Endodermal cell (in vitro differentiated cells): ENCODE measurements around the gene SPATA46. TPM values are rescaled to one million over a fixed set of nuclear protein-coding genes. Genes with fewer than 3 reads are reported as not detected.

ENCODE experiments used
- DNase-seq: peaks from one replicate; pipeline ENCODE4 v3.0.0-alpha.2; 2017
- H3K27ac ChIP-seq: 2 replicates; pipeline ENCODE4 v1.5.1; 2013; ENCODE audit warnings: mild to moderate bottlenecking, low read depth, low read length, moderate library complexity
- H3K27me3 ChIP-seq: 2 replicates; pipeline ENCODE4 v1.6.1; 2013; ENCODE audit warnings: mild to moderate bottlenecking, low read length, moderate library complexity; ENCODE audit not compliant: insufficient read depth, control insufficient read depth, poor library complexity, severe bottlenecking
- H3K36me3 ChIP-seq: 2 replicates; pipeline ENCODE4 v1.7.0; 2013; ENCODE audit warnings: mild to moderate bottlenecking, low read length, moderate library complexity; ENCODE audit not compliant: control insufficient read depth, insufficient read depth
- H3K4me1 ChIP-seq: one replicate; pipeline ENCODE4 v1.7.0; 2013; ENCODE audit warnings: low read length; ENCODE audit not compliant: control insufficient read depth, insufficient read depth
- H3K4me3 ChIP-seq: 2 replicates; pipeline ENCODE4 v1.5.1; 2013; ENCODE audit warnings: mild to moderate bottlenecking, low read length, moderate library complexity
- H3K9ac ChIP-seq: 2 replicates; pipeline ENCODE4 v1.6.1; 2013; ENCODE audit warnings: mild to moderate bottlenecking, low read length, moderate library complexity; ENCODE audit not compliant: poor library complexity, severe bottlenecking; ENCODE audit errors: extremely low read depth
- H3K9me3 ChIP-seq: 2 replicates; pipeline ENCODE4 v1.6.1; 2013; ENCODE audit warnings: mild to moderate bottlenecking, low read length, moderate library complexity; ENCODE audit not compliant: control insufficient read depth
- H3K27ac Mint-ChIP-seq: 2 replicates; pipeline ENCODE4 v1.8.0; 2020; ENCODE audit warnings: mixed read lengths
- H3K27me3 Mint-ChIP-seq: 2 replicates; pipeline ENCODE4 v1.8.0; 2021; ENCODE audit warnings: mild to moderate bottlenecking, mixed read lengths; ENCODE audit not compliant: insufficient read depth
- H3K36me3 Mint-ChIP-seq: 2 replicates; pipeline ENCODE4 v1.8.0; 2020; ENCODE audit warnings: low read depth, mixed read lengths
- H3K4me1 Mint-ChIP-seq: 2 replicates; pipeline ENCODE4 v1.8.0; 2020; ENCODE audit warnings: mixed read lengths
- H3K4me3 Mint-ChIP-seq: 2 replicates; pipeline ENCODE4 v1.8.0; 2020; ENCODE audit warnings: mild to moderate bottlenecking, moderate library complexity, mixed read lengths
- H3K9me3 Mint-ChIP-seq: 2 replicates; pipeline ENCODE4 v1.8.0; 2020; ENCODE audit warnings: mild to moderate bottlenecking, mixed read lengths
- CTCF ChIP-seq: fragments of 200-600 bp; sonication (generic); conservative IDR thresholded peaks from 2 replicates; pipeline ENCODE4 v1.5.0; 2021; ENCODE audit warnings: antibody characterized with exemption, mild to moderate bottlenecking
- WGBS, 2 experiments: methylation state at CpG; one replicate each; pipeline versions ENCODE4 v1.1.5 to v1.1.7; 2013; ENCODE audit warnings: missing lambda C conversion rate in 2 of 2, mixed read lengths in 1 of 2; ENCODE audit not compliant: insufficient coverage in 1 of 2, insufficient read length in 1 of 2; 5-methylcytosine and 5-hydroxymethylcytosine counted together
- total RNA-seq, 2 donors: library from RNA; stranded (reverse); fragmentation: NEBNext Ultra II Directional in 1 of 2; extraction: Animal tissue kit (Norgen Biotek cat#: 25700) in 1 of 2; gene quantifications; 2 replicates in 1 of 2; 3 replicates in 1 of 2; pipeline ENCODE4 v1.2.1, GENCODE V29; 2021

The SPATA46 gene
- total RNA-seq, 2 donors from 2014 or later, result not detected

GRCh38 chr1:162383516-162383915, 6.9 kb upstream of the SPATA46 start:
- Mint-ChIP-seq H3K4me1 (peaks cover 5% of the 10 kb centered on the region), H3K36me3 (peaks cover 3% of the 10 kb centered on the region), H3K9me3 (no peaks in the 10 kb centered on the region), H3K27ac (no peak overlapping the region), H3K4me3 (no peak overlapping the region), H3K27me3 (peaks cover 14% of the 10 kb centered on the region)
- Histone ChIP-seq H3K27ac (no peak overlapping the region), H3K9ac (no peak overlapping the region), H3K4me3 (no peak overlapping the region), H3K36me3 (no peaks in the 10 kb centered on the region), H3K27me3 (no peaks in the 10 kb centered on the region), H3K4me1 (peaks cover 9% of the 10 kb centered on the region), H3K9me3 (no peaks in the 10 kb centered on the region)
- no peak for TF ChIP-seq CTCF
- DNase-seq, result peak; percentile 23
- 87 to 90% methylated on average over 4 to 8 of the region's 8 CpGs for WGBS, 2 experiments

DNA sequence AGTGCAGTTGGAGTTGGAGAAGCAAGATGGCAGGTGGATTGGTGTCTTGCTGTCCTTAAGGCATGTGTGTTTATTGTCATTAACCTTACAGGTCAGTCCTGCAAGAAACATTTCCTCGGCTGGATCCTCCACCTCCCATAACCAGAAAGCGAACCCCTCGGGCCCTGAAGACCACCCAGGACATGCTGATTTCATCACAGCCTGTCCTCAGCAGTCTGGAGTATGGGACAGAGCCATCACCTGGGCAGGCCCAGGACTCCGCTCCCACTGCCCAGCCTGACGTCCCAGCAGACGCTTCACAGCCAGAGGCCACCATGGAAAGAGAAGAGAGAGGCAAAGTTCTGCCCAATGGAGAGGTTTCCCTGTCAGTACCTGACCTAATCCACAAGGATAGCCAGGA, 6.4 kb upstream of the SPATA46 start:
- WGBS, 2 experiments, result 86 to 94% methylated on average over 5 to 6 of the region's 6 CpGs
- Mint-ChIP-seq H3K27ac (no peak overlapping the region), H3K9me3 (no peaks in the 10 kb centered on the region), H3K4me3 (no peak overlapping the region), H3K4me1 (peaks cover 3% of the 10 kb centered on the region), H3K36me3 (peaks cover 3% of the 10 kb centered on the region), H3K27me3 (peaks cover 16% of the 10 kb centered on the region)
- no peak overlapping the region for H3K27ac ChIP-seq
- no peak for TF ChIP-seq CTCF
- no peaks in the 10 kb centered on the region for H3K36me3 ChIP-seq
- H3K4me3 ChIP-seq, result no peak overlapping the region
- peaks cover 7% of the 10 kb centered on the region for H3K4me1 ChIP-seq
- DNase-seq, result peak; percentile 26
- no peaks in the 10 kb centered on the region for H3K9me3 ChIP-seq
- no peaks in the 10 kb centered on the region for H3K27me3 ChIP-seq
- no peak overlapping the region for H3K9ac ChIP-seq

DNA sequence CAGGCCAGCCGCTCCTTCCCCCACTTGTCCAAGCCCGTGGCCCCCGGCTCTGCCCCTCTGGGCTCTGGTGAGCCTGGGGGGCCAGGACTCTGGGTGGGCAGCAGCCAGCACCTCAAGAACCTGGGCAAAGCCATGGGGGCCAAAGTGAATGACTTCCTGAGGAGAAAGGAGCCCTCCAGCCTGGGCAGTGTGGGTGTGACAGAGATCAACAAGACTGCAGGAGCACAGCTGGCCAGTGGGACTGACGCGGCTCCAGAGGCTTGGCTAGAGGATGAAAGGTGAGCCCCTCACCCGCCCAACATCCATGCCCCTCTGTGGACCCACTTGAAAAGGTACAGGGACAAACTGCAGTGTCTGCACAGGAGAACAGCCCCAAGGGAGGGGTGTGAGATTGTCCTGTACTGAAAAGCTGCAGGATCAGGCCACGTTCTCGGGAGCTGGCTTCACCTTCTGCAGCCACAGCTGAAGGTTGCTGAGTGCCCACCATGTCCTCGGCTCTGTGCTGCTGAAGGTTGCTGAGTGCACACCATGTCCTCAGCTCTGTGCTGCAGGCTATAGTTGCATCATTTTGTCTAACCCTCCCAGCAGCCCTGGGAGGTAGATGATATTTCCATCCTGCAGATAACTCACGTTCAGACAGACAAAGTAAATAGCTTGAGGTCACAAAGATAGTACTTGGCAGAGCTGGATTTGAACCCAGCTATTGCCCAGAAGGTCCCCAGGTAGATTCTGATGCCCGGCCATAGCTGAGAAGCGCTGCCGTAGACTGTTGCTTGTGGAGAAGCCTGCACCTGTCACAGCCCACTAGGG, 5.5 kb upstream of the SPATA46 start:
- Mint-ChIP-seq H3K36me3 (peaks cover 3% of the 10 kb centered on the region), H3K27me3 (peaks cover 16% of the 10 kb centered on the region), H3K4me3 (no peak overlapping the region), H3K9me3 (no peaks in the 10 kb centered on the region), H3K27ac (no peak overlapping the region), H3K4me1 (peaks cover 9% of the 10 kb centered on the region)
- no peaks in the 10 kb centered on the region for H3K27me3 ChIP-seq
- H3K9ac ChIP-seq, result no peak overlapping the region
- H3K27ac ChIP-seq, result no peak overlapping the region
- no peaks in the 10 kb centered on the region for H3K9me3 ChIP-seq
- DNase-seq, result peak; percentile 27
- no peak for TF ChIP-seq CTCF
- no peaks in the 10 kb centered on the region for H3K4me1 ChIP-seq
- 95 to 96% methylated on average over 8 to 13 of the region's 13 CpGs for WGBS, 2 experiments
- H3K36me3 ChIP-seq, result no peaks in the 10 kb centered on the region
- no peak overlapping the region for H3K4me3 ChIP-seq
